ENCODE results near the gene PATZ1.

Gene PATZ1

GRCh38 chr22:31332886-31333285, 13.3 kb downstream of the PATZ1 start:
- no peak overlapping the region for H3K27ac ChIP-seq
- no peak for TF ChIP-seq ZFX (IDR thresholded peaks at IDR 0.05; ENCODE audit: borderline replicate concordance)
- no peak for TF ChIP-seq CTCF (IDR thresholded peaks at IDR 0.05)

GRCh38 chr22:31332010-31332409, 14.1 kb downstream of the PATZ1 start:
- H3K27ac ChIP-seq, result no peak overlapping the region
- TF ChIP-seq ZFX (IDR thresholded peaks at IDR 0.05; ENCODE audit: borderline replicate concordance), result no peak
- TF ChIP-seq CTCF (IDR thresholded peaks at IDR 0.05), result no peak

- TF ChIP-seq ZFX (IDR thresholded peaks at IDR 0.05; ENCODE audit: borderline replicate concordance) (no peak), CTCF (IDR thresholded peaks at IDR 0.05) (no peak)
- no peak overlapping the region for H3K27ac ChIP-seq
Observed at GRCh38 chr22:31329453-31330215, 16.5 kb downstream of the PATZ1 start.

DNA sequence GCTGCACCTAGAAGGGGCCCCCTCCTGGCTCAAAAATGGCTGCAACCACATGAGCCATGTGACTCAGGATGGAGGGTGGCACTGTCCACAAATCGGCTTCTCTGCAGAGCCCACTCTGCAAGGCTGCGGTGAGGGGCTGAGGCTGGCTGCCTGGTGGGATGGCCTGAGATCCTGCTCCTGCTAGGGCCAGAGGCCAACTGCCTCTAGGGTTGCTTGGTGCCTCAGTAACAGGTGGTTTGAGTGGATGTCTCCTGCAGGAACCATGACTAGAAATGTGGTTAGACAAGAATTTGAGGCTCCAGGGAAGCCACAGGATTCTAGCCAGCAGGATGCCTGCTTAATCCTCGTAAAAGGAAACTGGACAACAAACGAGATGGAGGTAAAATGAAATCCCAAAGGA, 17.1 kb downstream of the PATZ1 start:
- TF ChIP-seq ZFX (IDR thresholded peaks at IDR 0.05; ENCODE audit: borderline replicate concordance), result no peak
- no peak for TF ChIP-seq CTCF (IDR thresholded peaks at IDR 0.05)
- H3K27ac ChIP-seq, result no peak overlapping the region

DNA sequence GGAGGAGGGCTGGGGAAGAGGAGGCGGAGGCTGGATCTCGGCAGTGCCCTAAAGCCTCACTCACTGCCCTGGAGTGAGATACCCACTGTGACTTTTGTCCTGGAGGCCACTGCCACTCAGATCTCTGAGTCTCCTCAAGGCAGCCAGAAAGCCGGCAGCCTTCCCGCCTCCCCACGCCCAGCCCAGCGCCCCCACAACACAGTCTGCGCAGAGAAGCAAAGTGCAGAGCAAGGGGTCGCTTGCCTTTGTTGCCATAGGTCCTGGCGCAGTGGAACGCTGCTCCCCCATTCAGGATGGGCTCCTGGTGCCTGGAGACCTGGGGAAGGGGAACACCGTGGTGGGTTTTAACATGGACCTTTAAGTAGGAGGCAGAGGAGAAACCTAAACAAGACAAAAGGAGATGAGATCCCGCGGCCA, 17.6 kb downstream of the PATZ1 start:
- H3K27ac ChIP-seq, result no peak overlapping the region
- TF ChIP-seq CTCF (IDR thresholded peaks at IDR 0.05) (no peak), ZFX (IDR thresholded peaks at IDR 0.05; ENCODE audit: borderline replicate concordance) (no peak)

DNA sequence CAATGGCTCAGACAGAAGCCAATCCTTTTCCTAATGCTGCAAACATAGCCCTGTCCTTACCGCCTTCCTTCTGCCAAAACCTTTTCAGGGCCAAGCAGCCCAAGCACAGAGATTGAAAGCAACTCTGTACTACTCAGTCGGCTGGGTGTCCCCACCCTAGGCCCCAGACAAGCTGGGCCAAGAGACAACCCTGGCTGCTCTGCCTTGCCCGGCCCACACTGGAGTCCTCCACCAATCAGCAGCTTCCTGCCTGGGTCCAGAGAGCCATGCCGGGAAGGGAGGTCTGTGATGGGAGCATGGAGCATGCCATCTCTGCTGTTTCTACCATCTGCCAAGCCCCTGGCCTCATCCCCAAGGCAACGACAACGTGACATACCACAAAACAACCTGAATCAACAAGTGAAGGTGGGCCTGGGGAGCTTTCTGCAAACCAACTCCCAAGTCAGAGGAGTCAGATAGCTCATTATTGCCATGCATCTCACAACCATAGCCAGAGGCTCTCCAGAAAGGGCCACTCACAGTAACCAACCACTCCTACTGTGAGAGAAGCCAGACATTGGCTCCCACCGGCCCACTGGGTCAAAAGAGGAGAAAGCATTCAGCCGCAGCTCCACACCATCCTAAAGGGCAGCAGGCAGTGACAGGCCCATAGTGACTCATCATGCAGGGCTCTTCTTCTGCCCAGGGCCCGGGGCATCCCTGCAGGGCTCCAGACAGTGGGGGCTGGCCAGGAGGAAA, 18.2 kb downstream of the PATZ1 start:
- H3K27ac ChIP-seq, result no peak overlapping the region
- no peak for TF ChIP-seq ZFX (IDR thresholded peaks at IDR 0.05; ENCODE audit: borderline replicate concordance)
- no peak for TF ChIP-seq CTCF (IDR thresholded peaks at IDR 0.05)

DNA sequence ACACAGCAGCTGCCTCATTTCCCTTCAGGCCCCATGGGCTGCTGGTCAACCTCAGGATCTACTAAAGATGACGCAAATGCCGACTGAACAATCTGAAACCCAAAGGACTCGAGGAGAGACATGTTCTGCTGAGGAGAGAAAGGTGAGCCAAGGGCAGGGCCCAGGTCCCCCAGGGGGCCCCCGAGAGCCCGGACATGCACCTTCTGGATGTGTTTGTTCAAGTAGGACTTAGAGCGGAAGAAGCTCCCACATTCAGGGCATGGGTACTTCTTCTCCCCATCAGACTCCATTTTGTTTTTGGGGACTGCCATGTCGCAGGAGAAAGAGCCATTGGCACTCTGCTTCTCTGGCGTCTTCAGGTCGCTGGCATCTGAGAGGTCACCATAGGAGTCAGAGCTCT, 19.3 kb downstream of the PATZ1 start:
- TF ChIP-seq ZFX (IDR thresholded peaks at IDR 0.05; ENCODE audit: borderline replicate concordance) (no peak), CTCF (IDR thresholded peaks at IDR 0.05) (no peak)
- no peak overlapping the region for H3K27ac ChIP-seq

All from 22Rv1 (cell line).